ENCODE measurements around the gene TMEM52B. TPM values are rescaled to one million over a fixed set of nuclear protein-coding genes. Genes with fewer than 3 reads are reported as not detected.

TMEM52B gene
- total and polyA plus RNA-seq, 9 of the 15 experiments (the other 6 are each of a cell fraction or from before 2014, with no cell fraction given): not detected

- no peaks in the 10 kb centered on the region for H3K36me3 ChIP-seq (ENCODE audit: control insufficient read depth, insufficient read depth, low read length)
- TF ChIP-seq ZFP91 (CRISPR knock-in tag; IDR thresholded peaks at IDR 0.05) (no peak), ZNF311 (CRISPR knock-in tag; IDR thresholded peaks at IDR 0.05) (no peak), HBP1 (CRISPR knock-in tag; IDR thresholded peaks at IDR 0.05) (no peak), ZNF124 (CRISPR knock-in tag; IDR thresholded peaks at IDR 0.05) (no peak), PCBP2 (IDR thresholded peaks at IDR 0.05; ENCODE audit: low read depth, low read length, poor library complexity, severe bottlenecking) (no peak), MIER1 (IDR thresholded peaks at IDR 0.05; ENCODE audit: low read depth) (no peak), RB1 (IDR thresholded peaks at IDR 0.05; ENCODE audit: low read depth) (no peak), AFF1 (IDR thresholded peaks at IDR 0.05; ENCODE audit: low read depth in 1 of 2, partially characterized antibody in 2 of 2) (no peak), E2F6 (IDR thresholded peaks at IDR 0.05; ENCODE audit: borderline replicate concordance in 1 of 2, extremely low read depth in 1 of 2, insufficient read depth in 1 of 2, insufficient read length in 1 of 2, low read depth in 1 of 2, low read length in 1 of 2, poor library complexity in 1 of 2, severe bottlenecking in 1 of 2) (no peak), GTF2A2 (tag; IDR thresholded peaks at IDR 0.05) (no peak), KAT7 (CRISPR knock-in tag; IDR thresholded peaks at IDR 0.05; ENCODE audit: borderline replicate concordance) (no peak), NBN (IDR thresholded peaks at IDR 0.05; ENCODE audit: low read depth) (no peak), CHD4 (IDR thresholded peaks at IDR 0.05; ENCODE audit: insufficient read depth, insufficient replicate concordance, low read depth, low read length, poor library complexity, severe bottlenecking) (no peak)
- FAIRE-seq (no peak), ATAC-seq (no peak), DNase-seq (ENCODE audit: extremely low read depth in 1 of 4, low spot score in 3 of 4) (no peak)
- in situ Hi-C loops (cut with MboI): loop anchor here (25.0 kb wide), 1 partner anchor 324 kb away; no protein-coding TSS in a partner anchor
- ChIA-PET CTCF (ENCODE audit: low intra/inter-chr PET ratio) (no interaction called here), POLR2A (no interaction called here)
- H3K9ac ChIP-seq (ENCODE audit: insufficient read depth in 1 of 2, low read depth in 2 of 2, low read length in 2 of 2): no peak overlapping the region
- no peaks in the 10 kb centered on the region for H3K9me3 ChIP-seq (replicated peaks; ENCODE audit: control insufficient read depth, insufficient read depth, low read depth, low read length)
- H3K4me2 ChIP-seq (ENCODE audit: insufficient read depth, low read length): no peak overlapping the region
- no peak overlapping the region for H2AFZ ChIP-seq (ENCODE audit: low read depth, low read length)
- H4K20me1 ChIP-seq (replicated peaks; ENCODE audit: control insufficient read depth, insufficient read depth, low read length): no peaks in the 10 kb centered on the region
- no peaks in the 10 kb centered on the region for H3K4me1 ChIP-seq (replicated peaks in 1 of 2; ENCODE audit: control insufficient read depth in 2 of 2, insufficient read depth in 2 of 2, low read length in 2 of 2)
- H3K79me2 ChIP-seq (ENCODE audit: control insufficient read depth, insufficient read depth, low read length): no peaks in the 10 kb centered on the region
- no peak overlapping the region for H3K27ac ChIP-seq (ENCODE audit: extremely low read depth, low read depth, low read length)
- WGBS (ENCODE audit: insufficient coverage, low coverage, missing lambda C conversion rate): 2% methylated on average over 12 of the region's 13 CpGs
- no peak overlapping the region for H3K4me3 ChIP-seq
- intact Hi-C loops (cut with micrococcal nuclease): loop anchor here (5.0 kb wide), 1 partner anchor 104 kb away; the partner anchor contains the start of gene CLEC9A
- BruUV-seq (replicated peaks): no TSS peak
- H3K9me1 ChIP-seq (ENCODE audit: control insufficient read depth, insufficient read depth, low read length): no peaks in the 10 kb centered on the region
- no peaks in the 10 kb centered on the region for H3K27me3 ChIP-seq (ENCODE audit: control insufficient read depth in 2 of 2, insufficient read depth in 2 of 2, low read length in 2 of 2)
Observed at GRCh38 chr12:10136637-10137205, 42.1 kb upstream of the TMEM52B start.

Measured in K562 (cell line).